ENCODE data around the gene PAPOLG. TPM values are rescaled to one million over a fixed set of nuclear protein-coding genes. Genes with fewer than 3 reads are reported as not detected.
A peak's percentile ranks its signal among the peaks of the same experiment; 100 is the strongest.

PAPOLG gene
- total and polyA plus RNA-seq, 2 of the 13 experiments (the other 11 are each of a cell fraction or from before 2014, with no cell fraction given) = 10.1 to 10.4 TPM

GRCh38 chr2:60806988-60807681 is 51.1 kb downstream of the PAPOLG start:
- peaks cover 0 to 2% of the 10 kb centered on the region in 2 experiments; a peak in 1 of 5 replicates for H3K27me3 ChIP-seq (ENCODE audit: control insufficient read depth in 1 of 2, insufficient read depth in 2 of 2, low read length in 2 of 2)
- H2AFZ ChIP-seq (ENCODE audit: low read length) = no peak overlapping the region
- no TSS peak for BruUV-seq (replicated peaks)
- H3K4me3 ChIP-seq (replicated peaks in 1 of 3; ENCODE audit: insufficient read depth in 1 of 3, low read depth in 2 of 3, low read length in 3 of 3) = no peak overlapping the region
- no peaks in the 10 kb centered on the region for H4K20me1 ChIP-seq (ENCODE audit: insufficient read depth, low read length)
- WGBS (ENCODE audit: low lambda C conversion rate) = 37% methylated on average over 6 of the region's 6 CpGs
- no peak for TF ChIP-seq CREB3 (CRISPR knock-in tag; IDR thresholded peaks at IDR 0.05)
- ChIA-PET CTCF (ENCODE audit: low intra/inter-chr PET ratio, low total read pairs) (no interaction called here), POLR2A (no interaction called here)
- no peaks in the 10 kb centered on the region for H3K9me3 ChIP-seq (ENCODE audit: low read length)
- in situ Hi-C loops (cut with HindIII; ENCODE audit: extremely low pct_ligation_motif_present, low pct_unique_long_range_greater_than_20kb) = loop anchor here (5.0 kb wide), 1 partner anchor 190 kb away; no protein-coding TSS in a partner anchor
- no peak overlapping the region for H3K27ac ChIP-seq (ENCODE audit: extremely low read length, insufficient read depth, low read length)
- H3K36me3 ChIP-seq (replicated peaks in 1 of 2; ENCODE audit: control insufficient read depth in 1 of 2, insufficient read depth in 2 of 2, low read length in 2 of 2) = no peaks in the 10 kb centered on the region
- ATAC-seq = peak; percentile 28
- H3K9ac ChIP-seq (ENCODE audit: insufficient read depth, low read depth, low read length) = no peak overlapping the region
- H3K4me2 ChIP-seq (ENCODE audit: low read depth, low read length) = peak overlapping the region; percentile 0; the same call in 1 of the 2 replicates
- DNase-seq (ENCODE audit: low spot score) = no peak
- H3K4me1 ChIP-seq (ENCODE audit: insufficient read depth, low read length) = peaks cover 35% of the 10 kb centered on the region
- intact Hi-C loops (cut with micrococcal nuclease; ENCODE audit: unreplicated experiment) = loop anchor here (5.0 kb wide), 1 partner anchor 75 kb away; the partner anchor contains the start of gene REL
- no peak for FAIRE-seq
- no peaks in the 10 kb centered on the region for H3K79me2 ChIP-seq (ENCODE audit: insufficient read depth, low read length)

- peak; percentile 39 for DNase-seq (ENCODE audit: low spot score)
- Histone ChIP-seq H3K36me3 (replicated peaks in 1 of 2; ENCODE audit: control insufficient read depth in 1 of 2, insufficient read depth in 2 of 2, low read length in 2 of 2) (no peaks in the 10 kb centered on the region), H2AFZ (ENCODE audit: low read length) (no peak overlapping the region), H3K4me2 (ENCODE audit: low read depth, low read length) (peak overlapping the region; percentile 8; the same call in 1 of the 2 replicates), H3K79me2 (ENCODE audit: insufficient read depth, low read length) (no peaks in the 10 kb centered on the region), H3K9ac (ENCODE audit: insufficient read depth, low read depth, low read length) (no peak overlapping the region), H3K4me3 (replicated peaks in 1 of 3; ENCODE audit: insufficient read depth in 1 of 3, low read depth in 2 of 3, low read length in 3 of 3) (no peak overlapping the region), H3K4me1 (ENCODE audit: insufficient read depth, low read length) (peaks cover 35% of the 10 kb centered on the region), H3K27ac (ENCODE audit: extremely low read length, insufficient read depth, low read length) (no peak overlapping the region), H3K27me3 (ENCODE audit: control insufficient read depth in 1 of 2, insufficient read depth in 2 of 2, low read length in 2 of 2) (peaks cover 0 to 10% of the 10 kb centered on the region in 2 experiments; a peak in 2 of 5 replicates), H4K20me1 (ENCODE audit: insufficient read depth, low read length) (no peaks in the 10 kb centered on the region), H3K9me3 (ENCODE audit: low read length) (no peaks in the 10 kb centered on the region)
- ChIA-PET CTCF (ENCODE audit: low intra/inter-chr PET ratio, low total read pairs) (no interaction called here), POLR2A (no interaction called here)
- in situ Hi-C loops (cut with HindIII; ENCODE audit: extremely low pct_ligation_motif_present, low pct_unique_long_range_greater_than_20kb) (loop anchor here (5.0 kb wide), 1 partner anchor 189 kb away; no protein-coding TSS in a partner anchor), intact Hi-C loops (cut with micrococcal nuclease; ENCODE audit: unreplicated experiment) (loop anchor here (5.0 kb wide), 1 partner anchor 74 kb away; the partner anchor contains the start of gene REL)
- peak; percentile 61 for ATAC-seq
- 46% methylated on average over 14 of the region's 16 CpGs for WGBS (ENCODE audit: low lambda C conversion rate)
- no TSS peak for BruUV-seq (replicated peaks)
- no peak for FAIRE-seq
- no peak for TF ChIP-seq ZSCAN20 (CRISPR knock-in tag; IDR thresholded peaks at IDR 0.05; ENCODE audit: borderline replicate concordance)
- peak; percentile 70; the same call in 1 of the 2 replicates for TF ChIP-seq TFDP2 (CRISPR knock-in tag; IDR thresholded peaks at IDR 0.05)
- TF ChIP-seq SAP130 (CRISPR knock-in tag; IDR thresholded peaks at IDR 0.05; ENCODE audit: low read depth) = peak; percentile 15; the same call in 1 of the 2 replicates
- peak; percentile 68 for TF ChIP-seq ZNF687 (CRISPR knock-in tag; IDR thresholded peaks at IDR 0.05)
- TF ChIP-seq MAX (IDR thresholded peaks at IDR 0.05) = peak; percentile 80
- no peak for TF ChIP-seq ZNF580 (CRISPR knock-in tag; IDR thresholded peaks at IDR 0.05; ENCODE audit: borderline replicate concordance, low read depth)
- peak; percentile 57 for TF ChIP-seq NFYC (CRISPR knock-in tag; IDR thresholded peaks at IDR 0.05)
- TF ChIP-seq HNRNPH1 (optimal IDR thresholded peaks at IDR 0.05; ENCODE audit: low read depth, low read length) = no peak
These were observed 52.3 kb downstream of the PAPOLG start for GRCh38 chr2:60808330-60808801.

All from HepG2 (cell line).